ENCODE measurements around the gene COBLL1.

The COBLL1 gene

GRCh38 chr2:164843346-164843911, 1.8 kb upstream of the COBLL1 start:
- DNase-seq (ENCODE audit: extremely low spot score) = no peak
- TF ChIP-seq CTCF (IDR thresholded peaks at IDR 0.05; ENCODE audit: control extremely low read depth, extremely low read depth, low read depth, missing control alignments) = no peak
- ChIA-PET CTCF (interaction anchor here (1.2 kb wide), 1 partner anchor 18 kb away, joined by 3 read pairs; no protein-coding TSS in a partner anchor), POLR2A (no interaction called here)

GRCh38 chr2:164842624-164842966, 972 bp upstream of the COBLL1 start:
- ChIA-PET CTCF (interaction anchor here (1.0 to 2.3 kb wide), 3 partner anchors 11 to 21 kb away, joined by 4 to 9 read pairs (median 6); no protein-coding TSS in a partner anchor), POLR2A (no interaction called here)
- no peak for DNase-seq (ENCODE audit: extremely low spot score)
- no peak for TF ChIP-seq CTCF (IDR thresholded peaks at IDR 0.05; ENCODE audit: control extremely low read depth, extremely low read depth, low read depth, missing control alignments)

- TF ChIP-seq CTCF (IDR thresholded peaks at IDR 0.05; ENCODE audit: control extremely low read depth, extremely low read depth, low read depth, missing control alignments) = no peak
- peak; percentile 43 for DNase-seq (ENCODE audit: extremely low spot score)
- CTCF ChIA-PET = interaction anchor here (1.0 to 2.3 kb wide), 5 partner anchors 9 to 20 kb away, joined by 3 to 9 read pairs (median 6); no protein-coding TSS in a partner anchor
- POLR2A ChIA-PET = no interaction called here
These were observed 499 bp downstream of the COBLL1 start for GRCh38 chr2:164840930-164841718.

GRCh38 chr2:164840458-164840929, 1.1 kb downstream of the COBLL1 start:
- ChIA-PET CTCF (interaction anchor here (2.3 kb wide), 1 partner anchor 9 kb away, joined by 9 read pairs; no protein-coding TSS in a partner anchor), POLR2A (no interaction called here)
- no peak for TF ChIP-seq CTCF (IDR thresholded peaks at IDR 0.05; ENCODE audit: control extremely low read depth, extremely low read depth, low read depth, missing control alignments)
- no peak for DNase-seq (ENCODE audit: extremely low spot score)

- TF ChIP-seq CTCF (IDR thresholded peaks at IDR 0.05; ENCODE audit: control extremely low read depth, extremely low read depth, low read depth, missing control alignments) = no peak
- ChIA-PET CTCF (no interaction called here), POLR2A (no interaction called here)
- DNase-seq (ENCODE audit: extremely low spot score) = no peak
These were observed 1.6 kb downstream of the COBLL1 start for GRCh38 chr2:164839914-164840457.

GRCh38 chr2:164837807-164838206, 3.8 kb downstream of the COBLL1 start:
- ChIA-PET CTCF (interaction anchor here (1.0 kb wide), 1 partner anchor 19 kb away, joined by 3 read pairs; no protein-coding TSS in a partner anchor), POLR2A (no interaction called here)
- no peak for DNase-seq (ENCODE audit: extremely low spot score)
- no peak for TF ChIP-seq CTCF (IDR thresholded peaks at IDR 0.05; ENCODE audit: control extremely low read depth, extremely low read depth, low read depth, missing control alignments)

Data from GM10248 (cell line).